Sigmoid colon (tissue), 7 donors: ENCODE measurements around the gene ATG2A. TPM values are rescaled to one million over a fixed set of nuclear protein-coding genes. Genes with fewer than 3 reads are reported as not detected.

Experiments
- DNase-seq: peaks from one replicate; pipeline ENCODE4 v3.0.0-alpha.2; 2019
- H3K27ac ChIP-seq, 4 donors: fragments of 200-600 bp; sonication (generic); one replicate each; pipeline ENCODE4 v1.5.1; 2016 to 2019; ENCODE audit warnings: mild to moderate bottlenecking in 1 of 4
- H3K27me3 ChIP-seq, 3 donors: fragments of 200-600 bp; sonication (generic); one replicate each; pipeline ENCODE4 v1.5.1; 2019; ENCODE audit warnings: mild to moderate bottlenecking in 1 of 3
- H3K36me3 ChIP-seq, 4 donors: fragments of 200-600 bp; sonication (generic); one replicate each; pipeline ENCODE4 v1.5.1; 2016 to 2019
- H3K4me1 ChIP-seq, 4 donors: fragments of 200-600 bp; sonication (generic); one replicate each; pipeline ENCODE4 v1.5.1; 2017 to 2019
- H3K4me3 ChIP-seq, 4 donors: fragments of 200-600 bp; sonication (generic); one replicate each; pipeline ENCODE4 v1.5.1; 2017 to 2019; ENCODE audit warnings: mild to moderate bottlenecking in 2 of 4, moderate library complexity in 1 of 4
- H3K9me3 ChIP-seq, 4 donors: fragments of 200-600 bp in 3 of 4; sonication (generic) in 3 of 4; one replicate each; pipeline versions ENCODE4 v1.5.1 to v1.6.1; 2013 to 2019
- EP300 ChIP-seq, 4 donors: sonication (generic); formaldehyde crosslinking; IDR thresholded peaks; one replicate each; pipeline ENCODE4 v1.6.1; 2017; ENCODE audit warnings: antibody characterized with exemption in 4 of 4
- POLR2A ChIP-seq, 2 donors: fragments of 450-650 bp; IDR thresholded peaks; one replicate each; pipeline ENCODE4 v1.6.1; 2016; ENCODE audit warnings: antibody characterized with exemption in 2 of 2, mild to moderate bottlenecking in 2 of 2, moderate library complexity in 2 of 2
- POLR2AphosphoS5 ChIP-seq, 4 donors: sonication (generic); formaldehyde crosslinking; IDR thresholded peaks; one replicate each; pipeline ENCODE4 v1.6.1; 2017; ENCODE audit warnings: antibody characterized with exemption in 4 of 4
- WGBS, 2 donors: extraction: QIAGEN DNeasy Blood & Tissue Kit; methylation state at CpG; one replicate each; pipeline ENCODE4 v1.1.7; 2013; 5-methylcytosine and 5-hydroxymethylcytosine counted together
- intact Hi-C: fragments of 100-400 bp; cut with DNase I; formaldehyde crosslinking; loops from one replicate; pipeline ENCODE4 v1.15.1; 2023
- polyA plus RNA-seq, 3 donors: library from polyadenylated mRNA; stranded (reverse); fragments of 200-250 nt; gene quantifications; one replicate each; pipeline ENCODE4 v1.2.3, GENCODE V29; 2013
- total RNA-seq, 4 donors: library from RNA; depleted of rRNA; stranded (reverse); fragments of >200 nt; gene quantifications; one replicate each; pipeline ENCODE4 v1.1.0, GENCODE V29; 2016
- TF ChIP-seq, protein P1 (sequence below), 4 experiments: fragments of 450-650 bp in 3 of 4; fragments of 200-600 bp in 1 of 4; IDR thresholded peaks; one replicate each; pipeline ENCODE4 v1.5.1; 2016 to 2019; ENCODE audit warnings: antibody characterized with exemption in 4 of 4, mild to moderate bottlenecking in 3 of 4, moderate library complexity in 2 of 4
- donor health status: healthy with polysubstance abuse.
- donor health status: Bipolar disorder and iron deficiency.
- donor health status: healthy.

Gene ATG2A
- total and polyA plus RNA-seq, 7 donors, result 12.1 to 27.6 (median 14.5) TPM

GRCh38 chr11:64897381-64898075 lies 19.5 kb downstream of the ATG2A start:
- H3K4me3 ChIP-seq, result no peak overlapping the region
- H3K27me3 ChIP-seq, result no peaks in the 10 kb centered on the region
- TF ChIP-seq, protein P1, sequence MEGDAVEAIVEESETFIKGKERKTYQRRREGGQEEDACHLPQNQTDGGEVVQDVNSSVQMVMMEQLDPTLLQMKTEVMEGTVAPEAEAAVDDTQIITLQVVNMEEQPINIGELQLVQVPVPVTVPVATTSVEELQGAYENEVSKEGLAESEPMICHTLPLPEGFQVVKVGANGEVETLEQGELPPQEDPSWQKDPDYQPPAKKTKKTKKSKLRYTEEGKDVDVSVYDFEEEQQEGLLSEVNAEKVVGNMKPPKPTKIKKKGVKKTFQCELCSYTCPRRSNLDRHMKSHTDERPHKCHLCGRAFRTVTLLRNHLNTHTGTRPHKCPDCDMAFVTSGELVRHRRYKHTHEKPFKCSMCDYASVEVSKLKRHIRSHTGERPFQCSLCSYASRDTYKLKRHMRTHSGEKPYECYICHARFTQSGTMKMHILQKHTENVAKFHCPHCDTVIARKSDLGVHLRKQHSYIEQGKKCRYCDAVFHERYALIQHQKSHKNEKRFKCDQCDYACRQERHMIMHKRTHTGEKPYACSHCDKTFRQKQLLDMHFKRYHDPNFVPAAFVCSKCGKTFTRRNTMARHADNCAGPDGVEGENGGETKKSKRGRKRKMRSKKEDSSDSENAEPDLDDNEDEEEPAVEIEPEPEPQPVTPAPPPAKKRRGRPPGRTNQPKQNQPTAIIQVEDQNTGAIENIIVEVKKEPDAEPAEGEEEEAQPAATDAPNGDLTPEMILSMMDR (IDR thresholded peaks at IDR 0.05), result no peak
- TF ChIP-seq EP300 (IDR thresholded peaks at IDR 0.05) (no peak), POLR2A (IDR thresholded peaks at IDR 0.05) (no peak), POLR2AphosphoS5 (IDR thresholded peaks at IDR 0.05) (no peak)
- no peaks in the 10 kb centered on the region for H3K9me3 ChIP-seq
- WGBS, 2 donors, result 94 to 96% methylated on average over 19 of the region's 19 CpGs
- intact Hi-C loops, result no loop called here
- no peak overlapping the region for H3K27ac ChIP-seq
- peaks cover 0 to 5% (median 2%) of the 10 kb centered on the region in 4 donors for H3K4me1 ChIP-seq
- DNase-seq, result no peak
- peaks cover 0 to 70% (median 26%) of the 10 kb centered on the region in 4 donors for H3K36me3 ChIP-seq

DNA sequence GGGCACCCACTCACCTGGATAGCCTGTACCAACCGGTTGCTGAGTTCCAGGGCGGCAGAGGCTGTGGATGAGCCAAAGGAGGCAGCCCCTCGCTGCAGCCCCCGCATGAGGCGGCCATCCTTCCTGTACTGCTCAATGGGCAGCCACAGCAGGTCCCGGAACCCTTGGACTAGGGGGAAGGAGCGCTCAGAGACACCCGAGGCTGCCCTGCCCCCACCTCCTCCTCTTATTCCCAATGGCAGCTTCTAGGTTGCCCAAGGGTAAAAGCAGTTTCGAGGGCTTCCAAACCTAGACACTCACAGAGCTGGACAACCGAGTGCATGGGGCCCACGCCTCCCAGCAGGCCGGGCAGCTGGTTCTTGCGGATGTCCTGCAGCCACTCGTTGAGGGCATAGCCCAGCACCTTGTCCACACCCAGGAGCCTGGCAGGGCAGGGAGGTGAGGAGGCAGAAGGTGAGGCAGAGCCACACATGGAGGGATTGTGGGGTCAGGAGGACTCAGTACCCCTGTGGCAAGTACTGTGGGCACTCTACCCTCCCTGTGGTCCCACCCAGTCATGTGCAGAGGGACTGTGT lies 20.5 kb downstream of the ATG2A start:
- Histone ChIP-seq H3K9me3 (no peaks in the 10 kb centered on the region), H3K27ac (no peak overlapping the region), H3K4me1 (peaks cover 0 to 5% (median 2%) of the 10 kb centered on the region in 4 donors), H3K27me3 (no peaks in the 10 kb centered on the region), H3K4me3 (no peak overlapping the region), H3K36me3 (peaks cover 0 to 60% (median 16%) of the 10 kb centered on the region in 4 donors)
- TF ChIP-seq, protein P1 (IDR thresholded peaks at IDR 0.05), result no peak
- TF ChIP-seq POLR2A (IDR thresholded peaks at IDR 0.05), result no peak
- no peak for TF ChIP-seq POLR2AphosphoS5 (IDR thresholded peaks at IDR 0.05)
- no peak for TF ChIP-seq EP300 (IDR thresholded peaks at IDR 0.05)
- intact Hi-C loops, result no loop called here
- DNase-seq, result no peak
- 87 to 91% methylated on average over 14 of the region's 14 CpGs for WGBS, 2 donors

DNA sequence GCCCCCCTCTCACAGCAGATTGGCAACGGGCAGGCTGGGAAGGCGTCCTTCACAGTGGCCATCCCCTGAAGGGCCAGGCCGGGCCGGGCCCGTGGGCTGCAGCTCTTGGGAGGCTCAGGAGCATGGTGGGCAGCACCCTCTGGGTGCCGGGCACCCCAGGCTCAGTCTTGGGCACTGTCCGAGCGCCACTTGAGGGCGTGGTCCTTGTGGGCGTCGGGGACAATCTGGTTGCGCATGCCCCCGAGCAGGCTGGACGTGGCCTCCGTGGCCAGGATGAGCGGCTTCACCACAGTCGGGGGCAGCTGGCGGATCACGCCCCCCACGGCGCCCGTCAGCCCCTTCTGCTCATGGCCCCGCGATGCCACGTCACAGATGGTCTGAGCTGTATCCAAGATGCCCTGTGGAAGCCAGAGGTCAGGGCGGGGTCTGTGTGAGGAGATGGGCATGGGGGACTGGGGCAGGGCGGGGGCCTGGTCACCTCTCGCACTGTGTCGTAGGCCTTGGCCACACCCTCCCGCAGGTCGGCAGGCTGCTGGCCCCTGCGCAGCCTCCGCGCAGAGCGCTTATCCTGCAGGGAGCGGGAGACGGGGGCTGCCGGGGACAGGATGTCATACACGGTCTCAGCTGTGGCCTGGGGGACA lies 22.1 kb downstream of the ATG2A start:
- no peak for DNase-seq
- H3K36me3 ChIP-seq, result peaks cover 0 to 44% (median 16%) of the 10 kb centered on the region in 4 donors
- H3K27me3 ChIP-seq, result no peaks in the 10 kb centered on the region
- H3K4me1 ChIP-seq, result peaks cover 0 to 5% (median 2%) of the 10 kb centered on the region in 4 donors
- 74 to 86% methylated on average over 39 of the region's 39 CpGs for WGBS, 2 donors
- no peak overlapping the region for H3K4me3 ChIP-seq
- H3K9me3 ChIP-seq, result no peaks in the 10 kb centered on the region
- H3K27ac ChIP-seq, result no peak overlapping the region
- intact Hi-C loops, result loop anchor here (1.0 kb wide), 1 partner anchor 48 kb away; no protein-coding TSS in a partner anchor
- TF ChIP-seq POLR2AphosphoS5 (IDR thresholded peaks at IDR 0.05) (no peak), EP300 (IDR thresholded peaks at IDR 0.05) (no peak), POLR2A (IDR thresholded peaks at IDR 0.05) (no peak)
- TF ChIP-seq, protein P1 (IDR thresholded peaks at IDR 0.05), result no peak

DNA sequence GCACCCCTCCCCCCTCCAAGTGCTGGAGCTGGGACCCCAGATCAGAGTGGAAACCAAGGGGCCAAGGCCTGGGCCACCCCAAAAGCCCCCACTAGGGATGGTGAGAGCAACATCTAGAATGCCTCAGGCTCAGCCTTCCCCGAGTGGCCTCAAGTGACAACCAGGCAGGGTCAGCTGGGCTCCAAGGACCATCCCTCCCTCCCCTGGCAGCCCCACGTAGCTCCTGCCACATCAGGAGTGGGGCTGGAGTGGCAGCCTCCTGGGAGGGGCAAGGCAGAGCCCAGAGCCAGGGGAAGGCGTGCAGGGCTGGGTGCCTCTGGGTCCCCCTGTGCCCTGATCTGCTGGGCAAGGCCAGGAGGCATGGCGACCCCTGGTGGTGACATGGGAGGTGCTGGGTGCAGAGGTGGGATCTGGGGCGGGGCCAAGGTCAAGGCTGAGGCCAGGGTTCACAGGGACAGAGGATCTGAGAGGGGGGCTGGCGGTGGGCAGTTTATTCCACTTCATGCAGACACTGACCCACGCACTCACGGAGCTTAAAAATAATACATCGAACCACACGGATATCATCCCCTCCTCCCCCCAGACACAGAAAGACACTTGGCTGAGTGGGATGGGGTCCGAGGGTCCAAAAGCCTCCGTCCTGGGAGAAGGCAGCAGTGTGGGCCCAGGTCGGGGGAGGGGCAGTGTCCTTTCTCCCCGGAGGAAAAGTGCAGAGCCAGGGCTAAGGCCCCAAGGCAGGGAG lies 22.8 kb downstream of the ATG2A start:
- H3K27ac ChIP-seq, result peak overlapping the region in 1 of 4 donors; percentile 55
- TF ChIP-seq POLR2AphosphoS5 (IDR thresholded peaks at IDR 0.05), result peak in 1 of 4 donors; percentile 18
- no peak for TF ChIP-seq POLR2A (IDR thresholded peaks at IDR 0.05)
- TF ChIP-seq, protein P1 (IDR thresholded peaks at IDR 0.05), result peak; percentile 89 to 96 (median 92)
- TF ChIP-seq EP300 (IDR thresholded peaks at IDR 0.05), result no peak

More for the DNA sequence above, 22.8 kb downstream of the ATG2A start:
- no peak overlapping the region for H3K4me3 ChIP-seq
- no peaks in the 10 kb centered on the region for H3K9me3 ChIP-seq
- peaks cover 0 to 38% (median 14%) of the 10 kb centered on the region in 4 donors for H3K36me3 ChIP-seq
- intact Hi-C loops, result loop anchor here (1.0 kb wide), 1 partner anchor 47 kb away; no protein-coding TSS in a partner anchor
- H3K4me1 ChIP-seq, result peaks cover 0 to 5% (median 2%) of the 10 kb centered on the region in 4 donors
- WGBS, 2 donors, result 14 to 34% methylated on average over 14 of the region's 14 CpGs
- no peaks in the 10 kb centered on the region for H3K27me3 ChIP-seq
- peak; percentile 90 for DNase-seq
